Fibroblast of lung (primary cell): ENCODE data around the gene PODN.

ENCODE experiments used
- CTCF ChIP-seq, 2 donors: IDR thresholded peaks in 1 of 2; conservative IDR thresholded peaks in 1 of 2; 1 replicate in 1 of 2; 2 replicates in 1 of 2; pipeline ENCODE4 v1.5.1; 2011 to 2012; ENCODE audit warnings: low read length in 2 of 2, control low read depth in 1 of 2, inconsistent platforms in 1 of 2, low read depth in 1 of 2, mild to moderate bottlenecking in 1 of 2
- EZH2 ChIP-seq: IDR thresholded peaks from 2 replicates; pipeline ENCODE4 v1.5.1; 2012; ENCODE audit warnings: low read length, control low read depth, mild to moderate bottlenecking; ENCODE audit errors: missing control alignments

GRCh38 chr1:53067886-53068285, 5.9 kb downstream of the PODN start:
- TF ChIP-seq CTCF (conservative IDR thresholded peaks at IDR 0.05 in 1 of 2, IDR thresholded peaks at IDR 0.05 in 1 of 2; ENCODE audit: low read depth in 1 of 2, low read length in 2 of 2) (no peak), EZH2 (no peak)
